ENCODE results near the gene DNLZ.

Gene DNLZ

GRCh38 chr9:136370037-136370436 lies 6.5 kb upstream of the DNLZ start:
- TF ChIP-seq CTCF (IDR thresholded peaks at IDR 0.05; ENCODE audit: borderline replicate concordance, insufficient read depth, low read depth, low read length) = no peak
- H3K4me3 ChIP-seq (ENCODE audit: low read depth, low read length) = no peak overlapping the region

- no peak overlapping the region for H3K4me3 ChIP-seq (ENCODE audit: low read depth, low read length)
- TF ChIP-seq CTCF (IDR thresholded peaks at IDR 0.05; ENCODE audit: borderline replicate concordance, insufficient read depth, low read depth, low read length) = no peak
Observed at GRCh38 chr9:136368190-136368589, 4.6 kb upstream of the DNLZ start.

GRCh38 chr9:136367296-136368145 lies 4.0 kb upstream of the DNLZ start:
- no peak for TF ChIP-seq CTCF (IDR thresholded peaks at IDR 0.05; ENCODE audit: borderline replicate concordance, insufficient read depth, low read depth, low read length)

GRCh38 chr9:136366826-136367225 lies 3.3 kb upstream of the DNLZ start:
- no peak overlapping the region for H3K4me3 ChIP-seq (ENCODE audit: low read depth, low read length)
- no peak for TF ChIP-seq CTCF (IDR thresholded peaks at IDR 0.05; ENCODE audit: borderline replicate concordance, insufficient read depth, low read depth, low read length)

More at GRCh38 chr9:136367296-136368145, 4.0 kb upstream of the DNLZ start:
- no peak overlapping the region for H3K4me3 ChIP-seq (ENCODE audit: low read depth, low read length)

GRCh38 chr9:136365775-136366222 lies 2.3 kb upstream of the DNLZ start:
- H3K4me3 ChIP-seq (ENCODE audit: low read depth, low read length) = no peak overlapping the region
- TF ChIP-seq CTCF (IDR thresholded peaks at IDR 0.05; ENCODE audit: borderline replicate concordance, insufficient read depth, low read depth, low read length) = no peak

- TF ChIP-seq CTCF (IDR thresholded peaks at IDR 0.05; ENCODE audit: borderline replicate concordance, insufficient read depth, low read depth, low read length) = no peak
Observed at GRCh38 chr9:136364942-136365774, 1.6 kb upstream of the DNLZ start.

More at GRCh38 chr9:136364942-136365774, 1.6 kb upstream of the DNLZ start:
- no peak overlapping the region for H3K4me3 ChIP-seq (ENCODE audit: low read depth, low read length)
